ENCODE measurements around the gene INSRR.

DNA sequence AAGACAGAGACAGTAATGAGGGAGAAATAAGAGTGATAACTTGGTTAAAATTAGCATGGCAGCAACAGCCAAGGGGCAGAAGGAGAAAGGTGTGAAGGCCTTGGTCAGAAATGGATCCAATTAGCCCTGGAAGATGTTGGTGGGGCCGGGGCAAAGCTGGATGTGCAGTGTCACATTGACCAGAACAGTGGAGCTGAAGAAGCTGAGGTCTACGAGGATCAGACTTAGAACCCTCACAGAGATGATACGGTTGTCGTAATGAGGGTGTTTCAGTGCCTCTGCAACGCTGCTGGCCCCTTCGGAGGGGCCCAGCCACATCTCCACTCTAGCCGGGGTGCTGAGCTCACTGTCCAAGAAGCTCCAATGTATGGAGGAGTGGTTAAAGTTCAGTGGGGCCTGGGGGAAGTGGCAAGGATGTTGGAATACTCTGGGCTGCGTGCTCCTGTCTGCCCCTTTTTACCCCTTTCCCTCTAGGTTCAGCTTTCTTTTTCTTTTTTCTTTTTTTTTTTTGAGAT is 56.4 kb downstream of the INSRR start:
- TF ChIP-seq, protein P1, sequence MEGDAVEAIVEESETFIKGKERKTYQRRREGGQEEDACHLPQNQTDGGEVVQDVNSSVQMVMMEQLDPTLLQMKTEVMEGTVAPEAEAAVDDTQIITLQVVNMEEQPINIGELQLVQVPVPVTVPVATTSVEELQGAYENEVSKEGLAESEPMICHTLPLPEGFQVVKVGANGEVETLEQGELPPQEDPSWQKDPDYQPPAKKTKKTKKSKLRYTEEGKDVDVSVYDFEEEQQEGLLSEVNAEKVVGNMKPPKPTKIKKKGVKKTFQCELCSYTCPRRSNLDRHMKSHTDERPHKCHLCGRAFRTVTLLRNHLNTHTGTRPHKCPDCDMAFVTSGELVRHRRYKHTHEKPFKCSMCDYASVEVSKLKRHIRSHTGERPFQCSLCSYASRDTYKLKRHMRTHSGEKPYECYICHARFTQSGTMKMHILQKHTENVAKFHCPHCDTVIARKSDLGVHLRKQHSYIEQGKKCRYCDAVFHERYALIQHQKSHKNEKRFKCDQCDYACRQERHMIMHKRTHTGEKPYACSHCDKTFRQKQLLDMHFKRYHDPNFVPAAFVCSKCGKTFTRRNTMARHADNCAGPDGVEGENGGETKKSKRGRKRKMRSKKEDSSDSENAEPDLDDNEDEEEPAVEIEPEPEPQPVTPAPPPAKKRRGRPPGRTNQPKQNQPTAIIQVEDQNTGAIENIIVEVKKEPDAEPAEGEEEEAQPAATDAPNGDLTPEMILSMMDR (IDR thresholded peaks at IDR 0.05), result no peak
- TF ChIP-seq POLR2AphosphoS5 (IDR thresholded peaks at IDR 0.05) (no peak), POLR2A (IDR thresholded peaks at IDR 0.05; ENCODE audit: low read depth) (no peak)

Data from esophagus muscularis mucosa (tissue), 3 donors.